Osteoblast (primary cell): ENCODE results near the gene SEMA6B. TPM values are rescaled to one million over a fixed set of nuclear protein-coding genes. Genes with fewer than 3 reads are reported as not detected.

Experiments used
- DNase-seq: peaks from one replicate; pipeline ENCODE4 v3.0.0; 2011; ENCODE audit warnings: low spot score, mixed read lengths; ENCODE audit not compliant: insufficient read length; ENCODE audit errors: missing footprints
- H2AFZ ChIP-seq: 2 replicates; pipeline ENCODE4 v1.6.0; 2011; ENCODE audit warnings: mild to moderate bottlenecking, low read length
- H3K27ac ChIP-seq: 2 replicates; pipeline ENCODE4 v1.5.1; 2011; ENCODE audit warnings: mild to moderate bottlenecking, low read depth, low read length, moderate library complexity
- H3K27me3 ChIP-seq: 2 replicates; pipeline ENCODE4 v1.6.0; 2012; ENCODE audit warnings: mild to moderate bottlenecking, control low read depth, inconsistent platforms, low read length, moderate library complexity; ENCODE audit not compliant: insufficient read depth
- H3K36me3 ChIP-seq: 2 replicates; pipeline ENCODE4 v1.5.1; 2011; ENCODE audit warnings: mild to moderate bottlenecking, low read length, control low read depth, moderate library complexity; ENCODE audit not compliant: insufficient read depth
- H3K4me1 ChIP-seq: 2 replicates; pipeline ENCODE4 v1.5.1; 2011; ENCODE audit warnings: mild to moderate bottlenecking, low read length, control low read depth, moderate library complexity; ENCODE audit not compliant: insufficient read depth
- H3K4me2 ChIP-seq: 2 replicates; pipeline ENCODE4 v1.6.0; 2011; ENCODE audit warnings: mild to moderate bottlenecking, low read length; ENCODE audit not compliant: insufficient read depth
- H3K4me3 ChIP-seq: fragments of 200-600 bp; sonication (generic); 3 replicates; pipeline ENCODE4 v1.5.1; 2012; ENCODE audit warnings: mild to moderate bottlenecking, low read length, inconsistent platforms; ENCODE audit not compliant: insufficient read depth
- H3K79me2 ChIP-seq: 2 replicates; pipeline ENCODE4 v1.6.0; 2012; ENCODE audit warnings: mild to moderate bottlenecking, low read length, control low read depth, inconsistent platforms; ENCODE audit not compliant: insufficient read depth
- H3K9me3 ChIP-seq: 2 replicates; pipeline ENCODE4 v1.5.1; 2011; ENCODE audit warnings: low read depth, low read length, control low read depth
- H4K20me1 ChIP-seq: 2 replicates; pipeline ENCODE4 v1.6.0; 2012; ENCODE audit warnings: mild to moderate bottlenecking, low read length, control low read depth; ENCODE audit not compliant: insufficient read depth
- CTCF ChIP-seq: IDR thresholded peaks from 2 replicates; pipeline ENCODE4 v1.5.1; 2011; ENCODE audit warnings: mild to moderate bottlenecking, low read depth, low read length, moderate library complexity; ENCODE audit errors: extremely low read depth
- total RNA-seq: library from RNA; depleted of rRNA; stranded (reverse); fragments of >200 nt; gene quantifications from 2 replicates; pipeline ENCODE4 v1.2.3, GENCODE V29; 2012

The SEMA6B gene
- total RNA-seq, 1 donor: 0.36 TPM

- peaks cover 12% of the 10 kb centered on the region for H3K4me1 ChIP-seq
- H3K79me2 ChIP-seq: no peaks in the 10 kb centered on the region
- TF ChIP-seq CTCF: no peak
- H3K4me3 ChIP-seq: no peak overlapping the region
- H3K27ac ChIP-seq: no peak overlapping the region
- no peak overlapping the region for H3K4me2 ChIP-seq
- no peaks in the 10 kb centered on the region for H3K36me3 ChIP-seq
- no peaks in the 10 kb centered on the region for H4K20me1 ChIP-seq
- H3K9me3 ChIP-seq: no peaks in the 10 kb centered on the region
- no peak overlapping the region for H2AFZ ChIP-seq
- DNase-seq: no peak
- H3K27me3 ChIP-seq: peaks cover 8% of the 10 kb centered on the region
These were observed 14.2 kb upstream of the SEMA6B start for GRCh38 chr19:4573682-4574081.

GRCh38 chr19:4571305-4571917, 11.9 kb upstream of the SEMA6B start:
- H3K79me2 ChIP-seq: no peaks in the 10 kb centered on the region
- H3K9me3 ChIP-seq: no peaks in the 10 kb centered on the region
- H3K36me3 ChIP-seq: no peaks in the 10 kb centered on the region
- no peak for TF ChIP-seq CTCF
- no peaks in the 10 kb centered on the region for H3K27me3 ChIP-seq
- no peaks in the 10 kb centered on the region for H4K20me1 ChIP-seq
- H2AFZ ChIP-seq: no peak overlapping the region
- DNase-seq: peak; percentile 83
- no peak overlapping the region for H3K4me2 ChIP-seq
- peaks cover 12% of the 10 kb centered on the region for H3K4me1 ChIP-seq
- H3K4me3 ChIP-seq: no peak overlapping the region
- H3K27ac ChIP-seq: no peak overlapping the region

- Histone ChIP-seq H4K20me1 (no peaks in the 10 kb centered on the region), H3K36me3 (no peaks in the 10 kb centered on the region), H3K27ac (no peak overlapping the region), H3K4me3 (no peak overlapping the region), H2AFZ (no peak overlapping the region), H3K79me2 (no peaks in the 10 kb centered on the region), H3K9me3 (no peaks in the 10 kb centered on the region), H3K27me3 (no peaks in the 10 kb centered on the region), H3K4me1 (peaks cover 12% of the 10 kb centered on the region), H3K4me2 (no peak overlapping the region)
- TF ChIP-seq CTCF: no peak
- no peak for DNase-seq
These were observed 11.4 kb upstream of the SEMA6B start for GRCh38 chr19:4570916-4571304.

- Histone ChIP-seq H3K4me3 (no peak overlapping the region), H3K27ac (no peak overlapping the region), H3K4me1 (peaks cover 7% of the 10 kb centered on the region), H2AFZ (no peak overlapping the region), H3K9me3 (no peaks in the 10 kb centered on the region), H3K79me2 (no peaks in the 10 kb centered on the region), H3K4me2 (no peak overlapping the region), H3K36me3 (no peaks in the 10 kb centered on the region), H3K27me3 (no peaks in the 10 kb centered on the region), H4K20me1 (no peaks in the 10 kb centered on the region)
- TF ChIP-seq CTCF: no peak
- DNase-seq: peak; percentile 41
These were observed 10.9 kb upstream of the SEMA6B start for GRCh38 chr19:4570402-4570801.
